Measurements from ENCODE around the gene TBC1D5. TPM values are rescaled to one million over a fixed set of nuclear protein-coding genes. Genes with fewer than 3 reads are reported as not detected.
"Not testable (repeated sequence)": the region's sequence is repeated elsewhere in the genome, so short reads cannot be mapped to it uniquely, and the experiment has no call there.

Gene TBC1D5, protein sequence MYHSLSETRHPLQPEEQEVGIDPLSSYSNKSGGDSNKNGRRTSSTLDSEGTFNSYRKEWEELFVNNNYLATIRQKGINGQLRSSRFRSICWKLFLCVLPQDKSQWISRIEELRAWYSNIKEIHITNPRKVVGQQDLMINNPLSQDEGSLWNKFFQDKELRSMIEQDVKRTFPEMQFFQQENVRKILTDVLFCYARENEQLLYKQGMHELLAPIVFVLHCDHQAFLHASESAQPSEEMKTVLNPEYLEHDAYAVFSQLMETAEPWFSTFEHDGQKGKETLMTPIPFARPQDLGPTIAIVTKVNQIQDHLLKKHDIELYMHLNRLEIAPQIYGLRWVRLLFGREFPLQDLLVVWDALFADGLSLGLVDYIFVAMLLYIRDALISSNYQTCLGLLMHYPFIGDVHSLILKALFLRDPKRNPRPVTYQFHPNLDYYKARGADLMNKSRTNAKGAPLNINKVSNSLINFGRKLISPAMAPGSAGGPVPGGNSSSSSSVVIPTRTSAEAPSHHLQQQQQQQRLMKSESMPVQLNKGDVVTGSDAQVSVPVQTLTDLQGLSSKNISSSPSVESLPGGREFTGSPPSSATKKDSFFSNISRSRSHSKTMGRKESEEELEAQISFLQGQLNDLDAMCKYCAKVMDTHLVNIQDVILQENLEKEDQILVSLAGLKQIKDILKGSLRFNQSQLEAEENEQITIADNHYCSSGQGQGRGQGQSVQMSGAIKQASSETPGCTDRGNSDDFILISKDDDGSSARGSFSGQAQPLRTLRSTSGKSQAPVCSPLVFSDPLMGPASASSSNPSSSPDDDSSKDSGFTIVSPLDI
- polyA plus RNA-seq: 1 to 10 TPM; 4.5 to 6.7 TPM

DNA sequence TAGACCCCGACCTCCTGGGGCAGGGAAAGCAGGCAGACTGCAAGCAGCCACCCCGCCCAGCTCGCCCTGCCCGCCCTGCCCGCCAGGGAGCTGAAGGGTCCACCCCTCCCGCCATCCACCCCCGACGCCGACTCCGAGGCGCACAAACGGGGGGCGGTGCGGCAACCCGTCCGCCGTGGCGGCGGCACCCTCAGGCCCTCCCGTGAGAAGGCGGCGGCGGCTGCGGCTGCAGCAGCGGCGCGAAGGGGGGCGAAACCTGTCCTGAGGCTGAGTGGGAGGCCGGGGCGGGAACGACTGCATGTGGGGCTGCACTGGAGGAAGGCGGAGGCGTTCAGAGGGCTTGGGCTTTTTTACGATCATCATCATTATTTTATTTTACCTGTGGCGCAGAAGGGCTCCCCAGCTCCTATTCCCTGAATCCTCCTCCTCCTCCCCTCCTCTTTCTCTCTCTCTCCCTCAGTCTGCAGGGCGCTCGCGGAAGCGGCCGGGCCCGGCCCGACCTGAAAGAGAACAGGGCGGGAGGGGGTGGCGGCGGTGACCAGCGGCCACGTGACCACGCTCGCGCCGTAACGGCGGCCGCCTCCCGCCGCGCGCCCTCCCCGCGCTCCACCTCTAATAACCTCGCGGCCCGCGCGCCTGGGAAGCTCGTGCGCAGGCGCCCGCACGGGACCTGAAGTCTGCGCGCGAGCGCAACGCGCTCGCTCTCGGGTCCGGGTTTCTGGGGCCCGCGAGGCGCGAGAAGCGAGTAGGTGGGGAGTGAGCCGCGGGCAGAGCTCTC is at the start of gene TBC1D5:
TBC1D5 (minus strand) TSS at position 530 of the 778 bp plus-strand sequence. CDS start 234,061 bp downstream, outside the sequence.
- H3K27ac ChIP-seq (ENCODE audit: low read depth in 2 of 2, low read length in 1 of 2): peak within 1 kb of the TSS; percentile 97 to 100

GRCh38 chr3:17783426-17783825 is 41.0 kb upstream of the TBC1D5 start:
- Histone ChIP-seq H3K9me3 (ENCODE audit: control insufficient read depth in 2 of 2, insufficient read depth in 1 of 2, low read depth in 1 of 2, low read length in 1 of 2) (no peaks in the 10 kb centered on the region), H3K36me3 (ENCODE audit: control insufficient read depth in 2 of 2, insufficient read depth in 2 of 2, low read length in 1 of 2) (no peaks in the 10 kb centered on the region), H3K4me3 (ENCODE audit: low read depth in 1 of 2, low read length in 2 of 2) (no peak overlapping the region), H3K4me1 (ENCODE audit: control insufficient read depth in 2 of 2, insufficient read depth in 2 of 2, low read length in 1 of 2) (no peaks in the 10 kb centered on the region), H3K27ac (ENCODE audit: low read depth in 2 of 2, low read length in 1 of 2) (no peak overlapping the region), H3K27me3 (ENCODE audit: control insufficient read depth in 1 of 2, insufficient read depth in 2 of 2, low read length in 2 of 2) (no peaks in the 10 kb centered on the region)
- 84 to 95% methylated on average over 1 of the region's 1 CpG for WGBS, 2 donors

More for the DNA sequence above, at the start of gene TBC1D5:
- Histone ChIP-seq H3K27me3 (ENCODE audit: control insufficient read depth in 1 of 2, insufficient read depth in 2 of 2, low read length in 2 of 2) (no peaks in the 10 kb centered on the region), H3K9me3 (ENCODE audit: control insufficient read depth in 2 of 2, insufficient read depth in 1 of 2, low read depth in 1 of 2, low read length in 1 of 2) (no peaks in the 10 kb centered on the region), H3K4me3 (ENCODE audit: low read depth in 1 of 2, low read length in 2 of 2) (peak within 1 kb of the TSS; percentile 77 to 85), H3K36me3 (ENCODE audit: control insufficient read depth in 2 of 2, insufficient read depth in 2 of 2, low read length in 1 of 2) (no peaks in the 10 kb centered on the region), H3K4me1 (ENCODE audit: control insufficient read depth in 2 of 2, insufficient read depth in 2 of 2, low read length in 1 of 2) (peaks cover 2 to 3% of the 10 kb centered on the region in 2 donors)
- 0% methylated on average over 81 to 86 of the region's 86 CpGs for WGBS, 2 donors

GRCh38 chr3:17782751-17783150 is 40.3 kb upstream of the TBC1D5 start:
- Histone ChIP-seq H3K27ac (ENCODE audit: low read depth in 2 of 2, low read length in 1 of 2) (no peak overlapping the region), H3K36me3 (ENCODE audit: control insufficient read depth in 2 of 2, insufficient read depth in 2 of 2, low read length in 1 of 2) (no peaks in the 10 kb centered on the region), H3K4me1 (ENCODE audit: control insufficient read depth in 2 of 2, insufficient read depth in 2 of 2, low read length in 1 of 2) (no peaks in the 10 kb centered on the region), H3K9me3 (ENCODE audit: control insufficient read depth in 2 of 2, insufficient read depth in 1 of 2, low read depth in 1 of 2, low read length in 1 of 2) (no peaks in the 10 kb centered on the region), H3K27me3 (ENCODE audit: control insufficient read depth in 1 of 2, insufficient read depth in 2 of 2, low read length in 2 of 2) (no peaks in the 10 kb centered on the region), H3K4me3 (ENCODE audit: low read depth in 1 of 2, low read length in 2 of 2) (no peak overlapping the region)
- 61 to 65% methylated on average over 2 of the region's 2 CpGs for WGBS, 2 donors

DNA sequence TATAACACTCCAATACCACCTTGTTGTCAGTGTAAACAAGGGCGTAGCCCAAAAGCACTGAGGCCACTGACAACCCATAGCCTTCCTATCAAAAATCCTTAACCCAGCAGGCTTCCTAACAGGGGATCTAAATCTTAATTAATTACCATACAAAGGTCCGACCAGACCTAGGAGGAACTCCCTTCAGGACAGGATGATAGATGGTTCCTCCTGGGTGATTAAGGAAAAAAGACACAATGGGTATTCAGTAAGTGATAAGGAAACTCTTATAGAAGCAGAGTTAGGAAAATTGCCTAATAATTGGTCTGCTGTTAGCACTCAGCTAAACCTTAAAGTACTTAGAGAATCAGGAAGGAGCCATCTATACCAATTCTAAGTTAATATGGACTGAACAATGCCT is 37.9 kb upstream of the TBC1D5 start:
- not testable (repeated sequence) for H3K9me3 ChIP-seq (ENCODE audit: control insufficient read depth in 2 of 2, insufficient read depth in 1 of 2, low read depth in 1 of 2, low read length in 1 of 2); H3K27ac ChIP-seq (ENCODE audit: low read depth in 2 of 2, low read length in 1 of 2); H3K27me3 ChIP-seq (ENCODE audit: control insufficient read depth in 1 of 2, insufficient read depth in 2 of 2, low read length in 2 of 2); H3K4me3 ChIP-seq (ENCODE audit: low read depth in 1 of 2, low read length in 2 of 2); H3K4me1 ChIP-seq (ENCODE audit: control insufficient read depth in 2 of 2, insufficient read depth in 2 of 2, low read length in 1 of 2); H3K36me3 ChIP-seq (ENCODE audit: control insufficient read depth in 2 of 2, insufficient read depth in 2 of 2, low read length in 1 of 2)
- 59 to 60% methylated on average over 2 of the region's 2 CpGs for WGBS, 2 donors

DNA sequence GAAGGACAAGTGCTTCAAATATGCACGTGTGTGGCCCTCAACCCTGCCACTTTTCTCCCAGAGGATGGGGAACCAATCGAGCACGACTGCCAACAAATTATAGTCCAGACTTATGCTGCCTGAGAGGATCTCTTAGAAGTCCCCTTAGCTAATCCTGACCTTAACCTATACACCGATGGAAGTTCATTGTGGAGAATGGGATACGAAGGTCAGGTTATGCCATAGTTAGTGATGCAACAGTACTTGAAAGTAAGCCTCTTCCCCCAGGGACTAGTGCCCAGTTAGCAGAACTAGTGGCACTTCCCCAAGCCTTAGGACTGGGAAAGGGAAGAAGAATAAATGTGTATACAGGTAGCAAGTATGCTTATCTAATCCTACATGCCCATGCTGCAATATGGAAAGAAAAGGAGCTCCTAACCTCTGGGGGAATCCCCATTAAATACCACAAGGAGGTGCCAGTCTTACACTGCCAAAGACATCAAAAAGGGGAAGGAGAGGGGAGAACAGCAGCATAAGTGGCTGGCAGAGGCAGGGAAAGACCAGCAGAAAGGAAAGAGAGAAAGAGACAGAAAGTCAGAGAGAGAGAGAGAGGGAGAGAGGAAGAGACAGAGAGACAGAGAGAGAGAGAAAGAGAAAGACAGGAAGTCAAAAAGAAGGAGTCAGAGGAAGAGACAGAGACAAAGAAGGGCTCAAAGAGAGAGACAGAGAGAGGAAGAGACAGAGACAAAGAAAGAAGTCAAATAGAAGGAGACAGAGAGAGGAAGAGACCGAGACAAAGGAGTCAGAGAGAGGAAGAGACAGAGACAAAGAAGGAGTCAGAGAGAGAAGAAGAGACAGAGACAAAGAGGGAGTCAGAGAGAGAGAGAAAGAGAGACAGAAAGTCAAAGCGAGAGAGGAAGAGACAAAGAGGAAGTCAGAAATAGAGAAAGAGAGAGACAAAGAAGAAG is 37.1 kb upstream of the TBC1D5 start:
- H3K27ac ChIP-seq (ENCODE audit: low read depth in 2 of 2, low read length in 1 of 2); H3K36me3 ChIP-seq (ENCODE audit: control insufficient read depth in 2 of 2, insufficient read depth in 2 of 2, low read length in 1 of 2); H3K27me3 ChIP-seq (ENCODE audit: control insufficient read depth in 1 of 2, insufficient read depth in 2 of 2, low read length in 2 of 2); H3K9me3 ChIP-seq (ENCODE audit: control insufficient read depth in 2 of 2, insufficient read depth in 1 of 2, low read depth in 1 of 2, low read length in 1 of 2); H3K4me3 ChIP-seq (ENCODE audit: low read depth in 1 of 2, low read length in 2 of 2); H3K4me1 ChIP-seq (ENCODE audit: control insufficient read depth in 2 of 2, insufficient read depth in 2 of 2, low read length in 1 of 2): not testable (repeated sequence)
- WGBS, 2 donors: 85 to 88% methylated on average over 7 of the region's 7 CpGs

GRCh38 chr3:17777326-17777725 is 34.9 kb upstream of the TBC1D5 start:
- not testable (repeated sequence) for H3K4me1 ChIP-seq (ENCODE audit: control insufficient read depth in 2 of 2, insufficient read depth in 2 of 2, low read length in 1 of 2); H3K9me3 ChIP-seq (ENCODE audit: control insufficient read depth in 2 of 2, insufficient read depth in 1 of 2, low read depth in 1 of 2, low read length in 1 of 2); H3K27me3 ChIP-seq (ENCODE audit: control insufficient read depth in 1 of 2, insufficient read depth in 2 of 2, low read length in 2 of 2); H3K36me3 ChIP-seq (ENCODE audit: control insufficient read depth in 2 of 2, insufficient read depth in 2 of 2, low read length in 1 of 2); H3K4me3 ChIP-seq (ENCODE audit: low read depth in 1 of 2, low read length in 2 of 2); H3K27ac ChIP-seq (ENCODE audit: low read depth in 2 of 2, low read length in 1 of 2)
- WGBS, 2 donors: 92 to 95% methylated on average over 6 of the region's 6 CpGs

GRCh38 chr3:17775073-17775472 is 32.6 kb upstream of the TBC1D5 start:
- Histone ChIP-seq H3K4me3 (ENCODE audit: low read depth in 1 of 2, low read length in 2 of 2) (no peak overlapping the region), H3K9me3 (ENCODE audit: control insufficient read depth in 2 of 2, insufficient read depth in 1 of 2, low read depth in 1 of 2, low read length in 1 of 2) (no peaks in the 10 kb centered on the region), H3K27ac (ENCODE audit: low read depth in 2 of 2, low read length in 1 of 2) (no peak overlapping the region), H3K4me1 (ENCODE audit: control insufficient read depth in 2 of 2, insufficient read depth in 2 of 2, low read length in 1 of 2) (no peaks in the 10 kb centered on the region), H3K36me3 (ENCODE audit: control insufficient read depth in 2 of 2, insufficient read depth in 2 of 2, low read length in 1 of 2) (no peaks in the 10 kb centered on the region), H3K27me3 (ENCODE audit: control insufficient read depth in 1 of 2, insufficient read depth in 2 of 2, low read length in 2 of 2) (no peaks in the 10 kb centered on the region)
- WGBS, 2 donors: 83% methylated on average over 8 of the region's 8 CpGs

DNA sequence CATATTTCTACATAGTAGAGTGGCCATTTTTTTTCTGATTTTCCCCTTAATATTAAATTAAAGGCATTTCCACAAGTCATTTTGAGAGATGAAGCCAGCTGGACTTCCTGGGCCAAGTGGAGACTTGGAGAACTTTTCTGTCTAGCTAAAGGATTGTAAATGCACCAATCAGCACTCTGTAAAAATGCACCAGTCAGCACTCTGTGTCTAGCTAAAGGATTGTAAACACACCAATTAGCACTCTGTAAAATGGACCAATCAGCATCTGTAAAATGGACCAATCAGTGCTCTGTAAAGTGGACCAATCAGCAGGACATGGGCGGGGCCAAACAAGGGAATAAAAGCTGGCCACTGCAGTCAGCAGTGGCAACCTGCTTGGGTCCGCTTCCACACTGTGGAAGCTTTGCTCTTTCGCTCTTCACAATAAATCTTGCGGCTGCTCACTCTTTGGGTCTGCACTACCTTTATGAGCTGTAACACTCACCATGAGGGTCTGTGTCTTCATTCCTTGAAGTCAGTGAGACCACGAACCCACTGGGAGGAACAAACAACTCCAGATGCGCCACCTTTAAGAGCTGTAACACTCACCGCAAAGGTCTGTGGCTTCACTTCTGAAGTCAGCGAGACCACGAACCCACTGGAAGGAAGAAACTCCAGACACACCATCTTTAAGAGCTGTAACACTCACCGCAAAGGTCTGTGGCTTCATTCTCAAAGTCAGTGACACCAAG is 31.9 kb upstream of the TBC1D5 start:
- H3K9me3 ChIP-seq (ENCODE audit: control insufficient read depth in 2 of 2, insufficient read depth in 1 of 2, low read depth in 1 of 2, low read length in 1 of 2); H3K4me3 ChIP-seq (ENCODE audit: low read depth in 1 of 2, low read length in 2 of 2); H3K36me3 ChIP-seq (ENCODE audit: control insufficient read depth in 2 of 2, insufficient read depth in 2 of 2, low read length in 1 of 2); H3K27me3 ChIP-seq (ENCODE audit: control insufficient read depth in 1 of 2, insufficient read depth in 2 of 2, low read length in 2 of 2); H3K4me1 ChIP-seq (ENCODE audit: control insufficient read depth in 2 of 2, insufficient read depth in 2 of 2, low read length in 1 of 2); H3K27ac ChIP-seq (ENCODE audit: low read depth in 2 of 2, low read length in 1 of 2): not testable (repeated sequence)
- WGBS, 2 donors: 79 to 83% methylated on average over 10 of the region's 10 CpGs
